Cortex of kidney (tissue), 1 donor: ENCODE data around the gene GXYLT2.

Source experiments
- DNase-seq: peaks from one replicate; lab custom pipeline; 2025; lab: John Stamatoyannopoulos, UW

GXYLT2 gene

GRCh38 chr3:72938471-72939265 is 50.8 kb downstream of the GXYLT2 start:
- no peak for DNase-seq

- DNase-seq: no peak
Observed at GRCh38 chr3:72941245-72941644, 53.4 kb downstream of the GXYLT2 start.

- no peak for DNase-seq
Observed at GRCh38 chr3:72942427-72942826, 54.6 kb downstream of the GXYLT2 start.

DNA sequence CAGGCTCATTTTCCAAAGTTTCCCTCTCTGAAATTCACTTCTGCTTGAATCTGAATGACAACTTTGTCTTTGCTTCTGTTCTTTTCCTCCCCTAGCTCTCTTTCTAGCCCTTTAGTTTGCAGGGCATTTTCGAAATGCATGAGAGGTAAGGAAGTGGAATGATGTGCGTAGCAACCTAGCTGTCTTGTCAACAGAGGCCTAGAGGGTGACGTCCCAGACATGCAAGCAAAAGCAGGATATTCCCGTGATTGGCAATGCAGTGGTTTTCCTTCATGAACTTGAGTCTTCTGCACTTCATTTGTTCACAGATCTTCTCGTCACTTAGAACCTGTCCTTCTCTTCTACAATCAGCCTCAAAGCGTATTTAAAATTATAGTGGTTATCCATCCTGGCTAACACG is 56.9 kb downstream of the GXYLT2 start:
- DNase-seq: no peak

- no peak for DNase-seq
Observed at GRCh38 chr3:72947715-72948490, 60.1 kb downstream of the GXYLT2 start.

DNA sequence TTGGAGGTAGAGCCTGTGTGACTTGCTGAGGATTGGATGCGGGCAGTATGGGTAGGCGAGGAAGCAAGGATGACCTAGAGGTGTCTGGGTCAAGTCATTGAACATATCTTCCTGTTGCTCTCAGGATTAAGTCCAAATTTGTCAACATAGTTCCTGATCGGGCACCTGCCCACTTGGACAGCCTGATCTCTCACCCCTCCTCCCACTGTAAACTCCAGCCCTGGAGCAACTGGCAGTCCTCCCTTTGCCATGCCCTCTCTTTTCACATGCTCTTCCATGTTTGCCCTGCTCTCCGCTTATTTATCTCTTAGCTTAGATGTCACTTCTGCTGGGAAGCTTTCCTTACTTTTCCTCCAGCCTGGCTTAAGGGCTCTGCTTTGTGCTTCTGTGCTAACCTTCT is 61.2 kb downstream of the GXYLT2 start:
- DNase-seq: no peak

DNA sequence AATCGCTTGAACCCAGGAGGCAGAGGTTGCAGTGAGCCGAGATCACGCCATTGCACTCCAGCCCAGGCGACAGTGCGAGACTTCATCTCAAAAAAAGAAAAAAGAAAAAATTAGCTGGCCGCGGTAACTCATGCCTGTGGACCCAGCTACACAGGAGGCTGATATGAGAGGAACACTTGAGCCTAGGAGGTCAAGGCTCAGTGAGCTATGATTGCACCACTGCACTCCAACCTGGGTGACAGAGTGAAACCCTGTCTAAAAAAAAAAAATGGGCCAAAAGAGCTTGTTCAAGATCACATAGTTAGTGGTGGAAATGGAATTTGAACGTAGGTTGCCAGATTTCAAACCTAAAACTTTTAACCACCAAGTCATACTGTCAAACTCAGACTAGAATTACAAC is 62.5 kb downstream of the GXYLT2 start:
- no peak for DNase-seq

DNA sequence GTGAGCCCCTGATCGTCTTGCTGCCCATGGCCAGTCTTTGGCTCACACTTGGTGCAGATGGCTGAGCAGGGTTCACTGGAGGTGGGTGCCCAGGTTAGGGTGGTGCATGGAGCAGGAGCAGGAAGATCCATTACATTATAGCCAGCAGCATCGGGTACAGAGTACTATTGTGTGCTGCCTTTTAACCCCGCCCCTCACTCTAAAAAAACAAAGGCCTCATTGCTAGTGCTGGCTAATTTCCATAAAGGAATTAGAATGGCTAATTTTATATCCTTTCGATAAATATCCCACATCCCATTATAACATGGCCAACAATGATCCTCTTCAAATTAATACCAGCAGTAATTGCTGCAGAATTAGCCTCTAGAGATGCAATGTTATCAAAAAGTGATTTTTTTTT is 63.0 kb downstream of the GXYLT2 start:
- DNase-seq: no peak

- no peak for DNase-seq
Observed at GRCh38 chr3:72951259-72951722, 63.4 kb downstream of the GXYLT2 start.

DNA sequence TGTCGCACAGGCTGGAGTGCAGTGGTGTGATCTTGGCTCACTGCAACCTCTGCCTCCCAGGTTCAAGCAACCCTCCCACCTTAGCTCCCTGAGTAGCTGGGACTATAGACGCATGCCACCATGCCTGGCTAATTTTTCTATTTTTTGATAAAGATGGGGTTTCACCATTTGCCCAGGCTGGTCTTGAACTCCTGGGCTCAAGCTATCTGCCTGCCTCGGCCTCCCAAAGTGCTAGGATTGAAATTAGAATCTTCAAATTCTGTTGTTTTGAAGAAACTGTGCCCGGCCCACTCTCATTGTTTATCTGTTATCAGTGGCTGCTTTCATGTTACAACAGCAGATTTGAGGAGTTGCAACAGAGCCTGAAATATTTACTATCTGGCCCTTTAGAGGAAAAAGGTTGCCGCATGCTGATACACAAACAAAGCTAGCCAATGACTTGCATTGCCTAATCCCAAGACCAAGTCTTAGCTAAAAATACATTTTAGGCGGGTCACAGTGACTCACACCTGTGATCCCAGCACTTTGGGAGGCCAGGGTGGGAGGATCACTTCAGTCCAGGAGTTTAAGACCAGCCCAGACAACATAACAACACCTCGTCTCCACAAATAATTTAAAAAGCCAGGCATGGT is 65.6 kb downstream of the GXYLT2 start:
- no peak for DNase-seq

- no peak for DNase-seq
Observed at GRCh38 chr3:72957297-72957696, 69.5 kb downstream of the GXYLT2 start.

- no peak for DNase-seq
Observed at GRCh38 chr3:72959336-72959735, 71.5 kb downstream of the GXYLT2 start.

DNA sequence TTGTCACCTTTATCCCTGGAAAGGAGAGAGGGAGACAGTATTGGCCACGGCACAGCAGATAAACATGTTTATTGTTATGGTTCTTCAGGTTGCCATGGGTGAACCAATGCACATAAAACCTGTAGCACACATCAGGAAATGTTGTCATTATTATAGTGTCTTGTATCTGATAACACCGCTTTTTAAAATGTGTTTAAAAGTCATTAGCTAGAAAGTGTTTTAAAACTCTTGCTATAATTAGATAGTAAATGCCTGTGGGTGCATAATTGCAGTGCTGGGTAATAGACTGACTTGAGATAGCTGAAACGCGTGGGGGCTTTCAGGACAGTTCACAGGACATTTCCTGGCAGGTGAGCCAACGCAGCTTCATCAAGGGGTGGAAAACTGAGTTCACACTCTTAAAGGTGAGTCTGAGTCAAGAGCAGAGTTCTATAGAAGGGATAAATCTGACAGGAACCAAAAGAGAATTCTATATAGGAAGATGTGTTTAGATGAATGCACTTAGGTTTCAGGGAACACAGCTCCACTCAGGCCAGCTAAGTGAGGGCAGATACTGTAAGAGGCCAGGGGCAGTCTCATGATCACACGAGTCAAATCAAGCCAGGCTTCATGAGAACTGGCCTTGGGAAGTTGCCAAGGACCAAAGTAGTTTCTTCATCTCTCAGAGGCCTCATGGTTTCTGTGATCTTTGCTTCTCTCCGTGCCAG is 73.1 kb downstream of the GXYLT2 start:
- DNase-seq: no peak

GRCh38 chr3:72961752-72962151 is 73.9 kb downstream of the GXYLT2 start:
- DNase-seq: no peak

GRCh38 chr3:72962317-72962716 is 74.5 kb downstream of the GXYLT2 start:
- DNase-seq: no peak

DNA sequence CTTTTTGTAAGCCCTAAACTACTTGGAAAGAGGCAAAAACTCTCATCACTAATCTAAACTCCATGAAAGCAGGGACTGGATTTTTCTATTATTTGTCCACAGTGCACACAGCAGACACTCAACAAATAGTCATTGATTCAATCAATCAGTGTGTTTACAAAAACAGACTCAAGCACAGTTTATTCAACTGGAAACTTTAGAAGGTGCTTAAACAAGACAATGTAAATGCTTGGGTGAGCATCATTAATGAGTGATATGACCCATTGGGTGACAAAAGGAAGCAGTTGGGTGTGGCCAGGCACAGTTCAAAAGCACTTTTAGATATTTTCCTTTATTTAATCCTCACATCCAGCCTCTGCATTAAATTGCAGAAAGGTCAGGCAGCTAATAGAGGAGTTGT is 76.8 kb downstream of the GXYLT2 start:
- no peak for DNase-seq

GRCh38 chr3:72968266-72968664 is 80.4 kb downstream of the GXYLT2 start:
- DNase-seq: no peak

GRCh38 chr3:72969766-72970165 is 81.9 kb downstream of the GXYLT2 start:
- no peak for DNase-seq

- no peak for DNase-seq
Observed at GRCh38 chr3:72970942-72971341, 83.1 kb downstream of the GXYLT2 start.

GRCh38 chr3:72972706-72973030 is 84.8 kb downstream of the GXYLT2 start:
- DNase-seq: no peak

DNA sequence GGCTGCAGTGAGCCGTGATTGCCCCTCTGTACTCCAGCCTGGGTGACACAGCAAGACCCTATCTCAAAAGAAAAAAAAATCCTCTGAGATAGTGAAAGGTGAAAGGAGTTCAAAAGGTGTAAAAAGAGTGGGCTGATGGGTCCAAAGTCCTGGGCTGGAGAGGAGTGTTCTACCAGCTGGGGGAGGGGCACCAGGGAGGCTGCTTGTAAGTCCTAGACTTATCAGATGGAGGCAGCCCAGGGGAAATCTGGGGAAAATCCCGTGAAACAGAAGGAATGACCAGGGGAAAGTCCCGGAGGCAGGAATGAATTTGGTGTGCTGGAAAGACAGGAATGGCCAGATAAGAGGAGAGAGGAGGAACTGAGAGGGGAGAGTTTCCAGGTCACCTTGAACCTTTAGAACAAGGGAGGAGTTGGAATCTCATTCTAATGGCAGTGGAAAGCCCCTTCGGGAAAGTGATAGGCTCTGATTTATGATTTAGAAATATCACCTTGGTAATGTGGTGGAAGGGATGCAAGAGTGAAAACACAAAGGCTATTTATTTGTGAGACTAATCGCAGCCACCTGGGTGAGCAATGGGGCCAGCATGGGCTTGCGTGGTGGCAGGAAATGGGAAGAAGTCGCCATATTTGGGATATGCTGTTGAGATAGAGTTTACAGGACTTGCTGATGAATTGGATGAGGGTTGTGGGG is 85.3 kb downstream of the GXYLT2 start:
- no peak for DNase-seq

DNA sequence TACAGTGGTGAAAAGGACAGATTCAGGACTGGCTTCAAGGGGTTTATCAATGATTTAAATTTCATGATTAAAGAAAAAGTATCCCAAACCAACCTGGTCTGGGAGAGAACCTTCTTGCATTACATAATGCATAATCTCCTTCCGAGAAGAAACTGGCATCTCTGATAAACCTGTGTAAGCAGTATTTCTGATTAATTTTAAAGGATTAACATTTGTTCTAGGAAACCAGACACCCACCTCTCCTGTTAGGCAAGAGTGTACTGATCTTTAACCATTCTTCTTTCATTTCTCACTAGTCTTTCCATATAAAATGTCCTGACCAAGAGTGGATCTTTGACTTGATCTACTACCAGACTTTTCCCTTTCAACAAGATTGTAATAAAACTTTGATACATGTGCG is 85.9 kb downstream of the GXYLT2 start:
- no peak for DNase-seq
